Measurements from ENCODE around the gene LRATD1. TPM values are rescaled to one million over a fixed set of nuclear protein-coding genes. Genes with fewer than 3 reads are reported as not detected.

Gene LRATD1, protein sequence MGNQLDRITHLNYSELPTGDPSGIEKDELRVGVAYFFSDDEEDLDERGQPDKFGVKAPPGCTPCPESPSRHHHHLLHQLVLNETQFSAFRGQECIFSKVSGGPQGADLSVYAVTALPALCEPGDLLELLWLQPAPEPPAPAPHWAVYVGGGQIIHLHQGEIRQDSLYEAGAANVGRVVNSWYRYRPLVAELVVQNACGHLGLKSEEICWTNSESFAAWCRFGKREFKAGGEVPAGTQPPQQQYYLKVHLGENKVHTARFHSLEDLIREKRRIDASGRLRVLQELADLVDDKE
- total RNA-seq (not detected), total RNA-seq (0 to 0.09 (median 0) reads per million in 172 experiments)
- polyA plus RNA-seq (2013, experiment 1 of 2), result not detected
- polyA plus RNA-seq (2013, experiment 2 of 2), result 0.24 TPM

DNA sequence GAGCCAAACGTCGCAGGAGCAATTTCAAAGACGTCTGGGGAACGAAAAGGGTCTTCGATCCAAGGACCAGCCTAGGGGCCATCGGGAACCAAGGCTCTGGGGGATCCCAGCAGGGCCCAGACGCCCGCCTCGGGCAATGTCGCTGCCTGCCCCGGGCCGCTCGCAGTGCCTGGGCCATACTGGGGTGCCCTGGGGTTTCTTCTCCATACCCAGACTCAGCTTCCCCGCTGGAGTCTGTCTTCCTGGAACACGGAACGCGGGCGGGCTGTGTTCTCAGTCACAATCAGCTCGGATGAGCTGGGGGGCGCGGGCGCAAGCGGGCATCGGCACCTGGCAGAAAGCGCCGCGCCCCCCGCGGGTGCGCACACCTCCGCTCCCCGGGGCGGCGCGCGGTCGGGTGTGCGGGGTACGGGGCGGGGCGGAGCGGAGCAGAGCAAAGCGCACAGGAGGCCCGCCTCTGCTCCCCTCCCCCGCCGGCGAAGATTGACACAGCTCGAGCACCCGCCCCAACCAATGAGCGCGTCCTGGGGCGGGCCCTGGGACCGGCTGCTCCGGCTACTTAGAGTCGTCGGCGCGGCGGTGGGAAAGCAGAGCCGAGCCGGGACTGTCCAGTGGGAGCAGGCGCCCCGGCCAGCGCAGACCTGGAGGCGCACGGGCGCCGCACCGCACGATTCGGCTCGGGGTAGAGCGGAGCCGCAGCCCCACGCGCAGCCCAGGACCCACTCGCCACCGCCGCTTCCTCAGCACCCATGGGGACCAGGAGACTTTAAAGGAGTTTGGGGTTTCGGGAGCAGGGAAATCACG lies at the start of gene LRATD1:
TSS of gene LRATD1 (plus strand) at position 585 of the 804 bp plus-strand sequence. CDS start 1,263 bp downstream, outside the sequence.
- Histone ChIP-seq H3K9me3 (ENCODE audit: control insufficient read depth in 1 of 2, insufficient read depth in 1 of 2, low read length in 2 of 2) (peaks cover 0 to 35% of the 10 kb centered on the region in 2 experiments), H3K4me1 (ENCODE audit: insufficient read depth, low read length) (no peaks in the 10 kb centered on the region), H3K27me3 (ENCODE audit: control insufficient read depth in 1 of 2, insufficient read depth in 2 of 2, low read length in 2 of 2) (peaks cover 31 to 69% of the 10 kb centered on the region in 2 experiments), H3K36me3 (ENCODE audit: insufficient read depth, low read length) (no peaks in the 10 kb centered on the region), H3K4me3 (ENCODE audit: low read length) (no peak within 1 kb of the TSS), H3K27ac (ENCODE audit: low read depth in 1 of 2, low read length in 2 of 2) (no peak within 1 kb of the TSS)
- Mint-ChIP-seq H3K27ac (no peak within 1 kb of the TSS), H3K27me3 (peaks cover 75% of the 10 kb centered on the region), H3K9me3 (no peaks in the 10 kb centered on the region), H3K36me3 (ENCODE audit: low read depth) (no peaks in the 10 kb centered on the region), H3K4me1 (ENCODE audit: low read depth) (peaks cover 4% of the 10 kb centered on the region), H3K4me3 (no peak within 1 kb of the TSS)
- TF ChIP-seq, protein P1, sequence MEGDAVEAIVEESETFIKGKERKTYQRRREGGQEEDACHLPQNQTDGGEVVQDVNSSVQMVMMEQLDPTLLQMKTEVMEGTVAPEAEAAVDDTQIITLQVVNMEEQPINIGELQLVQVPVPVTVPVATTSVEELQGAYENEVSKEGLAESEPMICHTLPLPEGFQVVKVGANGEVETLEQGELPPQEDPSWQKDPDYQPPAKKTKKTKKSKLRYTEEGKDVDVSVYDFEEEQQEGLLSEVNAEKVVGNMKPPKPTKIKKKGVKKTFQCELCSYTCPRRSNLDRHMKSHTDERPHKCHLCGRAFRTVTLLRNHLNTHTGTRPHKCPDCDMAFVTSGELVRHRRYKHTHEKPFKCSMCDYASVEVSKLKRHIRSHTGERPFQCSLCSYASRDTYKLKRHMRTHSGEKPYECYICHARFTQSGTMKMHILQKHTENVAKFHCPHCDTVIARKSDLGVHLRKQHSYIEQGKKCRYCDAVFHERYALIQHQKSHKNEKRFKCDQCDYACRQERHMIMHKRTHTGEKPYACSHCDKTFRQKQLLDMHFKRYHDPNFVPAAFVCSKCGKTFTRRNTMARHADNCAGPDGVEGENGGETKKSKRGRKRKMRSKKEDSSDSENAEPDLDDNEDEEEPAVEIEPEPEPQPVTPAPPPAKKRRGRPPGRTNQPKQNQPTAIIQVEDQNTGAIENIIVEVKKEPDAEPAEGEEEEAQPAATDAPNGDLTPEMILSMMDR (IDR thresholded peaks at IDR 0.05), result no peak
- DNase-seq (no peak), ATAC-seq (ENCODE audit: poor library complexity) (no peak)
- intact Hi-C loops (cut with DNase I, micrococcal nuclease), result no loop called here
- CTCF ChIA-PET, result no interaction called here
- POLR2A ChIA-PET, result no interaction called here

DNA sequence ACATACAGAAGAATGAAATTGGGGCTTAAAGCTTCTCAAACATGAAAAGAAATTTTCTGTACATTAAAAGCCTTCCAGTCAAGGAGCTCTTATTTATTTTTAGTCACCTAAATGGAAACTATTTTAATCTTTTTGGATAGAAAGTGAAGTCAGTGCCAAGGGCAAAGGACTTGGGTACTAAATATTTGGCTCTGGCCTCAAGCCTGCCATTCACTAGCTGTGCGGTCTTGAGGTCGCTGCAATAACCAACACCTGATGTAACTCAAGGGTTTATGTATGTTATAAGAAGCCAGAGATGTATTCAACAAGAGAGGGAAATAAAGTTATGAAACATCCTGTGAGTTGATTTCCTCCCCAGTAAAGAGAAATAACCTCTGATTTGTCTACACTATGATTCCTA lies 49.5 kb upstream of the LRATD1 start:
- Mint-ChIP-seq H3K4me3 (no peak overlapping the region), H3K4me1 (ENCODE audit: low read depth) (no peaks in the 10 kb centered on the region), H3K9me3 (peaks cover 3% of the 10 kb centered on the region), H3K27me3 (no peaks in the 10 kb centered on the region), H3K36me3 (ENCODE audit: low read depth) (no peaks in the 10 kb centered on the region), H3K27ac (no peak overlapping the region)
- H3K27ac ChIP-seq (ENCODE audit: low read depth in 1 of 2, low read length in 2 of 2), result no peak overlapping the region
- ATAC-seq (ENCODE audit: poor library complexity) (no peak), DNase-seq (no peak)
- ChIA-PET CTCF (no interaction called here), POLR2A (no interaction called here)
- no peaks in the 10 kb centered on the region for H3K4me1 ChIP-seq (ENCODE audit: insufficient read depth, low read length)
- no peaks in the 10 kb centered on the region for H3K27me3 ChIP-seq (ENCODE audit: control insufficient read depth in 1 of 2, insufficient read depth in 2 of 2, low read length in 2 of 2)
- H3K36me3 ChIP-seq (ENCODE audit: insufficient read depth, low read length), result no peaks in the 10 kb centered on the region
- H3K4me3 ChIP-seq (ENCODE audit: low read length), result no peak overlapping the region
- H3K9me3 ChIP-seq (ENCODE audit: control insufficient read depth in 1 of 2, insufficient read depth in 1 of 2, low read length in 2 of 2), result peaks cover 0 to 4% of the 10 kb centered on the region in 2 experiments
- TF ChIP-seq, protein P1 (IDR thresholded peaks at IDR 0.05), result no peak
- intact Hi-C loops (cut with DNase I, micrococcal nuclease), result no loop called here

DNA sequence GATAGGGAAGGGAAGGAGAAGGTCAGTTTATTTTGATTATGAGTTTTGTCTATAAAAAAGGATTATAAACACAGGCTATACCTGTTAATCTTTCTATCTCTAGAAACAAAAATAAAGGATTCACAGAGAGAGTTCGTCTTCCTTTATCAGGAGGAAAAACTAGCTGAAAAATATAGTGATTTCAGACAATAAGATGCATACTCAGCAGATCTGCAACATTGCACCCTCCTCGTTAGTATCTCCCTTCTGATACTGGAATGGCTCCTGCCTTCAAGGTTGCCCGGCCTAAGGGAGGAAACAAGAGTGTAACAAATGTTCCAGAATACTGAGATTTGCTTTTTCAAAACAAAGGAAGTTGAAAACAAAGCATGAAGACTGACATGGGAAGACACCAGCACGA lies 48.7 kb upstream of the LRATD1 start:
- intact Hi-C loops (cut with DNase I, micrococcal nuclease), result no loop called here

More for the DNA sequence above, 48.7 kb upstream of the LRATD1 start:
- Mint-ChIP-seq H3K36me3 (ENCODE audit: low read depth) (no peaks in the 10 kb centered on the region), H3K9me3 (peaks cover 2% of the 10 kb centered on the region), H3K4me3 (no peak overlapping the region), H3K27ac (no peak overlapping the region), H3K4me1 (ENCODE audit: low read depth) (no peaks in the 10 kb centered on the region), H3K27me3 (no peaks in the 10 kb centered on the region)
- POLR2A ChIA-PET, result no interaction called here
- no peaks in the 10 kb centered on the region for H3K4me1 ChIP-seq (ENCODE audit: insufficient read depth, low read length)
- DNase-seq, result no peak
- no peak overlapping the region for H3K27ac ChIP-seq (ENCODE audit: low read depth in 1 of 2, low read length in 2 of 2)
- TF ChIP-seq, protein P1 (IDR thresholded peaks at IDR 0.05), result no peak
- no peak for ATAC-seq (ENCODE audit: poor library complexity)
- peaks cover 0 to 4% of the 10 kb centered on the region in 2 experiments for H3K9me3 ChIP-seq (ENCODE audit: control insufficient read depth in 1 of 2, insufficient read depth in 1 of 2, low read length in 2 of 2)
- H3K27me3 ChIP-seq (ENCODE audit: control insufficient read depth in 1 of 2, insufficient read depth in 2 of 2, low read length in 2 of 2), result no peaks in the 10 kb centered on the region
- H3K4me3 ChIP-seq (ENCODE audit: low read length), result no peak overlapping the region
- H3K36me3 ChIP-seq (ENCODE audit: insufficient read depth, low read length), result no peaks in the 10 kb centered on the region
- CTCF ChIA-PET, result no interaction called here

Measured in CD4-positive, alpha-beta T cell (primary cell).